ENCODE results near the gene KLHDC10.
"Not testable (repeated sequence)": the region's sequence is repeated elsewhere in the genome, so short reads cannot be mapped to it uniquely, and the experiment has no call there.

Gene KLHDC10

GRCh38 chr7:130160023-130160422, 89.7 kb downstream of the KLHDC10 start:
- DNase-seq: no peak

GRCh38 chr7:130160455-130160854, 90.1 kb downstream of the KLHDC10 start:
- DNase-seq: no peak

- no peak for DNase-seq
Measured at GRCh38 chr7:130162196-130162595, 91.9 kb downstream of the KLHDC10 start.

- DNase-seq: no peak
Measured at GRCh38 chr7:130174237-130174959, 104.1 kb downstream of the KLHDC10 start.

- DNase-seq: no peak
Measured at GRCh38 chr7:130178251-130178650, 107.9 kb downstream of the KLHDC10 start.

- no peak for DNase-seq
Measured at GRCh38 chr7:130179631-130180030, 109.3 kb downstream of the KLHDC10 start.

- DNase-seq: peak; percentile 71
Measured at GRCh38 chr7:130180571-130181262, 110.4 kb downstream of the KLHDC10 start.

- DNase-seq: no peak
Measured at GRCh38 chr7:130181263-130181605, 110.9 kb downstream of the KLHDC10 start.

- no peak for DNase-seq
Measured at GRCh38 chr7:130182990-130183389, 112.7 kb downstream of the KLHDC10 start.

GRCh38 chr7:130184349-130184748, 114.0 kb downstream of the KLHDC10 start:
- not testable (repeated sequence) for DNase-seq
